GM18909 (cell line): ENCODE results near the gene GMPR.

Experiments
- ATAC-seq: cut with Tn5 transposase; IDR thresholded peaks from one replicate; pipeline ENCODE4 v1.9.1; 2021; ENCODE audit warnings: mild to moderate bottlenecking; ENCODE audit not compliant: unreplicated experiment, poor library complexity

GMPR gene

DNA sequence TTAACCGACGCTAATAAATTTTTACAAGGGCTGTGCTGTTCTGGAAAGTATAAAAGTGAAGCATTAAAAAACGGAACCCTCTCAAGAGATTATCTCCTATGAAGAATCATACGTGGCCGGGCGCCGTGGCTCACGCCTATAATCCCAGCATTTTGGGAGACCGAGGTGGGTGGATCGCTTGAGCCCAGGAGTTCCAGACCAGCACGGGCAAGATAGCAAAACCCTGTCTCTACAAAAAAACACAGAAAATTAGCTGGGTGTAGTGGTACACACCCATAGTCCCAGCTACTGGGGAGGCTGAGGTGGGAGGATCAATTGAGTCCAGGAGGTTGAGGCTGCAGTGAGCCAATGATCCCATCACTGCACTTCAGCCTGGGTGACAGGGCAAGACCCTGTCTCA lies 83.4 kb downstream of the GMPR start:
- no peak for ATAC-seq

DNA sequence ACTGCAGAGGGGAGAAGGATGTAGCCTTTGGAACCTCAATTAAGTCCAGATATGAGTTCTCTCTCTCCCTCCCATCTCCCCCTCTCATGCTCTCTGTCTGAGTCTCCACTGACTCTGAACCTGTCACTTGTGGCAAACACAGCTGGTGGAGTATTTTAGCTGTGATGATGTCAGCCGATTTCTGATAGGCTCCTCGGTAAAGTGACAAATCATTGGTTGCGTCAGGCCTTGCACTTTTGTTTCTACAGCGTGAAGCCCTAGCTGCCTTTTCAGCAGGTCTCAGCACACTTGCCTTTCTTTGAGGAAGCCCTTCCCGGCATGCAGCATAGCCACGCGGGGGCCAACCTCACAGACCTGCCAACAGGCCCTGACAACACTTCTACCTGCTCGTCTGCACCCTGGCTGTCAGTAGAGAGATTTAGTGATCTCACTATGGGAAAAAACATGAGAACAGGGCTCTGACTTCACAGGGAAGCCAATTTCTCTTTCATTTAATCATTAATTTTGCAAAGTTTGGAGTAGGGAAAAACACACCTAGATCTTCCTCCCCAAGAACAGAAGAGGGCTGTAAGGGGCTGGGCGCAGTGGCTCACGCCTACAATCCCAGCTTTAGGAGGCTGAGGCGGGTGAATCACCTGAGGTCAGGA lies 84.4 kb downstream of the GMPR start:
- peak; percentile 89 for ATAC-seq

DNA sequence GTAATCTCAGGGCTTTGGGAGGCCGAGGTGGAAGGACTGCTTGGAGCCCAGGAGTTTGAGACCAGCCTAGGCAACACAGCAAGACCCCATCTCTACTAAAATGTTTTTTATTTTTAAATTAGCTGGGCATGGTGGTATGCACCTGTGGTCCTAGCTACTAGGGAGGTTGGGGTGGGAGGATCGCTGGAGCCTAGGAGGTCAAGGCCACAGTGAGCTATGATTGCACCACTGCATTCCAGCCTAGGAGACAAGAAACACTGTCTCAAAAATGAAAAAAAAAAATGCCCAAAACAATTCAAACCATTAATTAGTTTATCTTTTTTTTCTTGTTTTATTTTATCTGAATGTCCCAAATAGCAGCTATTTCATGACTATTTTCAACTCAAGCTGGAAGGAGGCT lies 85.8 kb downstream of the GMPR start:
- no peak for ATAC-seq

DNA sequence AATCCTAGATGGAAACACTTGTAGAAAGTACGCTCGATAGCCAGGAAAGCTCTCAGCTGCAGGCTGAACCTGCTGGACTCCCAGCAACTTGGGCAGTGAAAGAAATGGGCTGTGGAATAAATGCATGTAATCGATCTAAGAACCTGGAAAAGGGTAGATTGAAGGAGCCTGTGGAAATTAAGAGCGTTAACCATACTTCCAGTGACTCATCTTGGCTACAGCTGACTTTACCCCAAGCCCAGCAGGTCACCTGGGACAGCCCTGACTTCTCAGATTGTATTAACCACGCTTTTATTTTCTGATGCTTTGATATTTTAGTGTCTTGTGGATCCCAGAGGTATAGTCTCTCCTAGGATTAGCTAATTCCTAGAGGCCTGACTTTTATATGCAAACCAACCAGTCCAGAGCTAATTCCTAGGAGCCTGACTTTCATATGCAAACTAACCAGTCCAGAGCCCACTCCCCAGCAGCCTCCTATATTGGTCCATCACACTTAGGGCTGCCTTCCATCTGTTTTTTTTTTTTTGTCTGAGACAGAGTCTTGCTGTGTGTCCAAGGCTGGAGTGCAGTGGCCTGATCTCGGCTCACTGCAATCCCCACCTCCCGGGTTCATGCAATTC lies 86.3 kb downstream of the GMPR start:
- no peak for ATAC-seq

DNA sequence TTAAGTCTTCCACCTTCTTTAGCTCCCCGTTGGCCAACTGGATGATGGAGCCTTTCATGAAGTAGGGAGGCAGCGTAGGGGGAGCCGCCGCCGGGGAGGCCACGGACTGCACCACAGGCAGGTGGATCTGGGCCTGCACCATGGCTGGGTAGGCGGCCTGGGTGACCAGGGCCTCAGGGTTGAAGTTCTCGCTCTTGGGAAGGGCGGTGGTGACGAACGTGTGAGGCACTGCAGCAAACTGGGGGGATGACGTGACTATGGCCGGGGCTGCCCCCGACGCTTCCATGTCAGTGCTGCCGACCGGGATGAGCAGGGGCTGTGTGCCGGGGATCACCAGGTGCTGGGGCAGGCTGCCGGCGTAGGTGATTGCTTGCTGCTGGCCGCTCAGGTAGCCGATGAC lies 88.1 kb downstream of the GMPR start:
- ATAC-seq = no peak

DNA sequence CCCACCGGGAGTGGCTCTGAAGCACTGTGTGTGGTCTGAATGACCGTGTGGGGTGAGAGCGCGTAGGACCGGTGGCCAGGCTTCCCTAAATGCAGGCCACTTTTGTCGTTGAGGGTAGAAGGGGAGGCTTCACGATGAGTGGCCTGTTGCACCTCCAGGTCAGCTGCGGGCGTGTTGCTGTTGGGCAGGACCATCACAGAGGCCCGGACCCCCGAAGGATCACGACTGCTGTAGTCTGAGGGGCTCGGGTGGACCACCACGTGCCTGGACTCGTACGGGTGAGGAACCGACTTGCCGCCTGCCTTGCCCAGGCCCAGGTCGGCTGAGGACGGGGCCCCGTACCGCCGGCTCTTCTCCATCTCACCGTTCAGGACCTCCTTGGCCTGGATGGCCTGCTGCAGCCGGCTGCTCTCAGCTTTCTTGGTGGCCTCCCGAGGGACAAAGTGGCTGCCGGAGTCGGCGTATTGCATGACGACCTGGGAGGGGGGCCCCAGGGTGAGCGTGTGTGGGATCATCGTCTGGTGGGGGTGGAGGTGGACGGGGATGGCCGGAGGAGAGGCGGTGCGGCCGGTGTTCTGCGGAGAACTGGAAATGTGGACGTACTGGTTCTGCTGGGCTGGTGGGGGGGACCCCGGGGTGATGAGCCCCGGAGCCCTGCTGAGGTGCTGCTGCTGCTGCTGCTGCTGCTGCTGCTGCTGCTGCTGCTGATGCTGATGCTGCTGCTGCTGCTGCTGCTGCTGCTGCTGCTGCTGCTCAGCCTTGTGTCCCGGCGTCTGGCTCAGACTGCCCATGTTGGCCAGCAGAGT lies 88.8 kb downstream of the GMPR start:
- ATAC-seq = no peak

DNA sequence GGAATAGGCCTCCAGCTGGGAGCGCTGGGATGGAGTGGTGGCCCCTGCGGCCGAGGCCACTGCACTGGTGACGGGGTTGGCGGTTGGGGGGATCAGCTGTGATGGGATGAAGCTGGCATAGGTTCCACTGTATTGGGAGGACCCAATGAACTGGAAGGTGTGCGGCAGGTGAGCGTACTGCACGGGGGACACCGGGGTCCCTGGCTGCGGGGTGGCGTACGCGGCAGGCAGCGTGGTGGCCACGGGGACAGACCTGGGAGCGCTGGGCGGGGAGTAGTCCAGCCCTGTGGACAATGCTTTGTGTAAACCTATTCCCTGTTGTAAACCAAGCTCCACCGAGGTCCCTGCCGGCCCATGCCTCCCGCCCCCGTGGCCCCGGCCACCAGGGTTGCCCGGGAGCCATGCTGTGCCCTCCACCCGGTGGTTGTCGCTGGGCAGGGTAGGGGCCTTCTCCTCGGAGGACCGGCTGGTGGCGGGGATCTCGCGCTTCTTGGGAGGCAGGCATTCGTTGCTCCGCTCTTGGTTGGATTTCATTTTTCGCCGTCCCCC lies 89.5 kb downstream of the GMPR start:
- ATAC-seq = no peak

DNA sequence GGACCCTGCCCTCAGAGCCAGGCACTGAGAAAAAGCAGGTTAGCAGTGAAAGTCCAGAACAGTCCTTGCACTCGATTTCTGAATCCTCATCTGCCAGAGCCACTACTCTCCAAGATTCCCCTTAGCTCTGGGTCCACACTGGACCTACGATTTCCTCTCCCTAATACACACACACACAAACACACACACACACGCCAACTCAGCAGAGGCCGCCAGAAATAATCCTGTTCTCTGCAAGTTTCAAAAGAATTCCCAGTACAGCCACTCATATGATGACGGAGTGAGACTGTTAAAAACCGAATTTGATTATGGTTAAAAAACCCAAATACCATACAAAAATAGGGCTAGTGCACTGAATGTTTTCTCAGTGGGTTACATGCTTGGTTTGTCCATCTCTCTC lies 90.8 kb downstream of the GMPR start:
- ATAC-seq = no peak

DNA sequence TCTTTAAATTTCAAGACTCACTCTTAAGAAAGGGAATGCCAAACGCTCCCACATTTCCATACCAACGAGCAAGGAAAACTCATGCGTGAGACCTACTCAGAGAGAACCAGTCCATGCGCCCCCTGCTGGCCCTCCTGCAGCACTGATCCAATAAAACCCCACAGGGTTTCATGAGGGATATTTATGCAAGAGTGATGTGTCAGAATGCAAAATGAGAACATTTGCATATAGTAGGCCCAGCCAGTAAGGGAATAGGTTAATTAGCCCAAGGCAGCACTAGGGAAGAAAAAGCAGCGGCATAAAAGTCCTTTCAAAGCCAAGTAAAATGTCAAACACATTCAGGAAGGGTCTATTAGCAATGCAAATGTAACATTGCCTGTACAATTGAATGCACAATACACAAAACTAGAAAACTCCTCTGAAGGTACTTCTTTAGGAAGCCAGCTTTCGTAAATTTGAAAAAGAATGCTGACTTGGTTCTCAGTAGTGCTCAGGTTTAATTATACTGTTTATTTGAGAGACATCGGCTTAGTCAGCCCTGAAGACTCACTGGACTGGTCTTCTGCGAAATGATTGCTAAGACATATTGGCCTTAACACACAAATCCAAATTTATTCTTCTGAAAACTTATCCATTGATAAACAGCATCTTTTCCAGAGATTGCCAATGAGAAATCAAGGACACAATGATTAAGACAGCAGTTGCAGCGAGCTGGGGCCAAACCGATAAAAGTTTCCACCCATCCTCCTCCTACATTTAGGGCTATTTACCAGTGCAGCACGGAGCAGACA lies 93.2 kb downstream of the GMPR start:
- ATAC-seq = peak; percentile 41

DNA sequence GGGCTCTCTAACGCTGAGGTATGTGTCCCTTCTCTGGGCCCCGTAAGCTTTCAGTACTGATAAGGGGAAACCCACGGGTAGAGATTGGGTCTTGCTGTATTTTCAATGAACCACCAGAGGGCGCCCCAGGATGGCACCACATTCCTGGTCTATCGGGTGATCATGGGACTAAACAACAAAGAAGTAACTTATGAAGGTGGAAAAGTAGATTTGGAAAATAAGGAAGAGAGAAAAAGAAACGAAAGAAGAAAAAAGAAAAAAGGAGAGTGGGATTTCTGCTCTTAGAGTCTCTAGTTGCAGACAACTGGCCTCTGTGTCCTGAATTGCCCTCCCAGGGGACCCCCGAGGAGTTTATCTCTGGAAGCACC lies 93.8 kb downstream of the GMPR start:
- ATAC-seq = peak; percentile 89

DNA sequence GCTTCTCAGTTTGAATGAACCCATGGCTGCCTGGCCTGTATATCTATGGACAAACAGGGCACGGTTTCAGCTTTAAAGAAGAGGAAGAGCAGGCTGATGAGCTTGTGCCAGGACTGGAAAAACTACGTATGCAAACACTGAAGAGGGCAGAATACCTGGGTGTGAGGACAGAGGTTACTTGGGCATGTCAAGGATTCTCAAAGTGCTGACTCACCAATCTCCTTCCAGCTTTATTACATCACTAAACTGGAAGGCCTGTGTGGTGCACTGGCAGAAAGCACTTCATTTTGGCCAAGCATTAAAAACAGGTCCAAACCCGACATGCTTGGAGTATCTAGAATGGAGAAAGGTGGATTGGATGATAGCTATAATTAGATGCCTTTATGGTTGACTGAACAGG lies 95.2 kb downstream of the GMPR start:
- ATAC-seq = no peak

DNA sequence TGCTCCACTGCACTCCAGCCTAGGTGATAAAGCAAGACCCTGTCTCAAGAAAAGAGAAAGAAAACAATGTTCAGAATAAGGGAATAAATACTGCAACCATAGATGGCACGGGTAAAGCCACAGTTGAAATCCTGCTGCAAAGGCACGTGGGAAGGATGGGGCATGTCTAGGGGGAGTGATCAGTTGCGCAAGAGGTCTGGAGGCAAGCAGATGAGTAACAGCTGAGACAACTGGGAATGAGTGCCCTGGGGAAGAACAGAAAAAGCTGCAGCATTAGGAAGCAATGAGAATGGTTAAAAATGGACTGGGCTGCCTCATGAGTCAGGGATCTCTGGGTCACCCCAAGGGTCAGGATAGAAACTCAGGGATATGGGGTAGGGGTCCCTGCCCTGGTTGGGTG lies 96.3 kb downstream of the GMPR start:
- ATAC-seq = no peak

DNA sequence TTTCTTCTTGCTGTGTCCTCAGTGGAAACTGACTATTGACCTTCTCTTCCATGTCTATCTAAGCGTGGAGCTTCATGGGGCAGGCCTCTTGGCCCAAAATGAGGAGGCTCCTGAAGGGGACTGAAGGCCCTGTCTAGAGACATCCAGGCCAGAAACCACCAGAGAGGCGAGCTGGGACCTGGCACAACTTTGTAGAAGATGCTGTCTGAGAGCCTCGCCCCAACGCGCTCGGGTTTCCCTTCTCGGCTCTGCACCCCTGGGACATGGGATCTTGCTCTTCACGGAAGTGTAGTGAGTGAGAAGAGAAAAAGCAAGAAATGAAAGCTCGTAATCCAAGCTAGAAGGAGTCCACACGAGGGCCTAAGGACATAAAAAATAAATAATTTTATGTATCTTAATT lies 96.8 kb downstream of the GMPR start:
- no peak for ATAC-seq

DNA sequence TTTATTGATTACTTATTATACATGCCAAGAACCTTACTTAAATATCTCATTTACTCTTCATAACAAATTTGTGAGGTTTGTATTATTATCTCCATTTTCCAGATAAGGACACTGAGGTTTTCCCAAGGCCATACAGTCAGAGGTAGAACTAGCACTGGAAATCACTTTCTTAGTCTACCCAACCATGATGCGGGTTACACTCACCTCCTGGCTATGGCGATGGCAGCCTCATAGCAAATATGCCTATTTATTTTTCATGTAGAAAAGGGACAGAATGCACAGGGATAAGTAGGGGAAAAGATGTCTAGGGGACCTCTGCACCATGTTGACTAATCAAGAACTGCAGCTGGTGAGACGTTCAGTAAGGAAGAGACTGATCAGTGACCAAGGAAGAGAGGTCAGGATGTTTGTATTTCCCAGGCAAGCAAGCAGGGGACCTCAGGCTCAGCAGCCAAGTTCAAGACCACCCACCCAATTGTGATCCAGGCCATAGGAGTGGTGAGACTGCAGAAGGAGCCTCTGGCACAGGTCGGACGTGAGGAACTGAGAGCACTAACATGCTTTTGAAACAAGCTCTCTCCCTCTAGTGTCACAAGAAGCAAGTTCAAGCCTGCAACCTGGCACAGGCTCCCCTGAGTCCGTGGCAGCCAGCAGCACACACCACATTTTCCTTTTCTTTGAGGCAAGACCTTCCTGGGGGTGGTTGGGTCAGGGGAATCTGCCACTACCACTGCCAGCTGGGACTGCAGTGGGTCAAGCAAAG lies 97.8 kb downstream of the GMPR start:
- no peak for ATAC-seq

DNA sequence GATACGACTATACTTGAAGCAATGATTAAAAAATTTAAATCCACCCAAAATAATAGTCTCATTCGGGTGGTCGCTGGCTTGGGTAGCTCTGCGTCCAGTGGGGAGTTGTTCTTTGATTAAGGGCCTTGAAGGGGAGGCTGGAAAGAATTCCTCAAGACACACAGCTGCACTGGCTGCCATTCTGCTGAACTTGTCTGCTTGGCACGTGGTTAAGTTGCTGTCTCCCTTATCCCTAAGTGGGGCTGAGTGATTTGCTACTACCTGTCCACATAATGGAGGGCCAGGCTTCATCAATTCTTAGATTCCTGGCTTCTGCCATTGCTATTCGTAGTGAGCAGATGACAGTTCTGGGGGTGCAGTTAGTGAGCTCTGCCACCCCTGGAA lies 98.5 kb downstream of the GMPR start:
- no peak for ATAC-seq

DNA sequence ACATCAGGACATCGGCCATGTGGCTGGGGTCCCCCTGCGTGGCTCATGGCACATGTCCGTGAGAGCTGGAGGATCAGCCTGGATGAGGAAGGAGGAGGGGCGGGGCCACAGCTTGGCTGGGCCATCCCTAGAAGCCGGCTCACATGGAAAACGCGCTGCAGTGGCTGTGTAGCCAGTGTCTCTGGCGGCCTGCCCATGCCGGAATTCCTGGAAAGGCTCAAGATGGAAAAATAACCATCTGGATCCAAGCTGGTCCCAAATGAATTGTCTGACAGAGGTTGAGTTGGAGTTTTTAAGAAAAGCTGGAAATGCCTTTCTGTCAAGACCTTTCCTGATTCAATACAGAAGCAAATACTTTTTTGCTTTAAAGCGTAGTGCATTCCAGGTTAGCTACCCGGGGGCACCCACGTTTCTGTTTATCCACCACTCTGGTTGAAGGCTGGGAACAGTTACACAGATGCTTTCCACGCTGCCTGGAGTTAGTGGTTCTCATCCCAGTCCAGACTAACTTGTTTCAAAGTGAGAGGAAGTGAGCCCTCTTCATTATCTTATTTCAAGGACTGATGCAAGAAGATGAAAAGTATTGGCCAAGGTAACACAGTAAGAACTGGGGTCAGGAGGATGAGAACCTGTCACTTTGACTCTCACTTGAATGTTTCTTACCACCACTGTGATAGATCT lies 99.0 kb downstream of the GMPR start:
- no peak for ATAC-seq

DNA sequence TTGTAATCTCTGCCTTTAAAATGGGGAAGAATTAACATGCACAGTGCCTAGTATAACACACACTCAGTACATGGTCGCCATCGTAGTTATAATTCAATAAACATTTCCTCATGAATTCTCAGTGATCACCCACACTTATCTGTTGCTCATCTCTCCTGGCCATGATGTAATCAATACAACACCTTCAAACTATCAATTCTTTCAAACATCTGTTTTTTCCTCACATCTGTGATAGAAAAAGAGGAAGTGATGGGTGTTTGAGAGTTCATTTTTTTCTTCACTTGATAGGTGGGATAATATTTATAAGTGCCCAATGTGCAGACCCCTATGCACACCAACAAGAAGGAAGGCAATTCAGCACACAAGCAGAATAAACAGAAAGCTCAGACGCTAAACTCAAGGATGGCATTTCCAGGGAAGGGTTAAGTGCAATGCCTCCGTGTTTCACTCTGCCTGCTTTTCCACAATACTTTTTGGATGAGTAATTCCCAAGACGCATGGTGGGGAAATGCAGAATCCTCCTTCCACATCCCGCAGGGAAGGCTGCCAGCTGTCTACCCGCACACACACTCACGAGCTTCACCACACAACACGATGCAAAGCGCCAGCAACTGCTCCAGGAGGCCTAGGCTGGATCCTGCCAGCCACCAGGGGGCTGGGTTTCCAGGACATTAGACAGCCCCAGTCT lies 100.3 kb downstream of the GMPR start:
- no peak for ATAC-seq

DNA sequence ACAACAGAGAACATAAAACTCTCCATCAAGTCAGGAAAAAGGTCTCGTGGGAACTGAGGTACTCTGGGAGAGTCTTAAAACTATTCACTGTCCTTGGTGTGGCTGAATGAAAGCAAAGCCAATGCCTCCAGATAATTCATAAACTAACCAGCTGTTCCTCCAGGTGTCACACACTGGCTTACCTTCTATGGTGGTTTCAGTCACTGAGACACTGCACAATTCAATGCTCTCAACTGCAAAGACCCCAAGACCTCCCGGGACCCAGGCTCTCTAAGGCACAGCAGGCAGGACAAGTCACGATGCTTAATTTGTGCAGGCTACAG lies 100.8 kb downstream of the GMPR start:
- ATAC-seq = no peak

DNA sequence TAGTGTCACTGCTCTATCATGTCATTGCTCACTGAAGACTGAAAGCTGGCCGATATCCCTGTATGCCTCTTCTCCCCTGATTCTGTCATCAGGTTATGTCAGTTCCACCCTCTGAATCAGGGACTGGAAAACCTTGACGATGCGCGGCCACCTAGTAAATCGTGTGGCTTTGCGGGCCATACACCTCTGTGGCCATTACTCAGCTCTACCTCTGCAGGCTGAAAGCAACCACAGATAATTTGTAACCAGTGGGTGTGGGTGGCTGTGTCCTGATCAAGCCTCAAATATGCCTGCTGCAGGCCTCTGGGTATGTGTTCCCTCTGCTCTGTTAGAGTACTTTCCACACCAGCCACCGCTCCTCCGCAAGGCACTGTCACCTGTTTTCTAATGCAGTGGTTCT lies 105.2 kb downstream of the GMPR start:
- ATAC-seq = no peak
